ENCODE results near the gene PLCB4. TPM values are rescaled to one million over a fixed set of nuclear protein-coding genes. Genes with fewer than 3 reads are reported as not detected.

Gene PLCB4
- polyA plus RNA-seq, 4 donors = 13.5 to 15.1 (median 14.4) TPM

DNA sequence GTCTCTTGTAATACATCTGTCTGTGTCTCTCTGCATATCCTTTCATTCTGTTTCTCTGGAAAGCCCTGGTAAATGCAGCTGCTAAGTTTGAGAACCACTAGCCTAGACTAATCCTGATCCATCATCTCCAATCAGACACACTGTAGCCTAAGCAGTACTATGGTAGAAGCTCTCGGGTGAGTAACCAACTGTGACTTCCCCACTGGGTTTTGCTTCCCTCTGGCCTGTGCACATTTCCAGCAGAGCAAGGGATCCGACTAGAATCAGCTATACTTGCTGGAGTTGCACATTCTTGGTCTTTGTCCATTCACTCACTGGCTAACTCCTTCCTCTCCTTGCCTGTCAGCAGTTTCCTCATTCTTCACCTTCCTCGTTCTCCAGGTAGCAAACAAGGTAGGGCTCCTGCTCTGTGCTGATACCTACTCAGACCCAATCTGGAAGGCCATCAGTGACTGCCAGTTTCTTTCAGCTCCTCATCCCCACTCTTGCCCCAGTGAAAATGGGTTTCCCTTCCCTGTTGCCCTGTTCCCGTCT lies 184.2 kb downstream of the PLCB4 start:
- no peak for DNase-seq (ENCODE audit: low read depth in 4 of 4, low spot score in 2 of 4)

DNA sequence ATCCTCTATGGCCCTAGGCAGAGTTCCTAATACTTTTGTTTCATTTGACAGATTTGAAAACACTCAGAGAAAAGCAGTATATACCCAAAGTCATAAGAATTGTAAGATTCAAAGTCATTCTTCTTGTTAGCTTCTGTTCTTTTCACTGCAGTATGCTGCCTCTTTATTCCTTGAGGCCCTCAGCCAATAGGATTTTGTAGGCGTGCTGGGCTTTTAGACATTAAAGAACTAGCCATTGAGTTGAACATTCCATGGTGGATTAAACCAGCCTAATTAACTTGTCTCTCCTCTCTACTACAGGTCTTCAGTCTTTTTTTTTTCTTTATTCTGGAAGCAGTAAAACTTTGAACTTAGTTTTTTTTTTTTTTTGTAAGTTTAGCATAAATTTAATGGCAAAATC lies 186.3 kb downstream of the PLCB4 start:
- DNase-seq (ENCODE audit: low read depth in 4 of 4, low spot score in 2 of 4) = no peak

DNA sequence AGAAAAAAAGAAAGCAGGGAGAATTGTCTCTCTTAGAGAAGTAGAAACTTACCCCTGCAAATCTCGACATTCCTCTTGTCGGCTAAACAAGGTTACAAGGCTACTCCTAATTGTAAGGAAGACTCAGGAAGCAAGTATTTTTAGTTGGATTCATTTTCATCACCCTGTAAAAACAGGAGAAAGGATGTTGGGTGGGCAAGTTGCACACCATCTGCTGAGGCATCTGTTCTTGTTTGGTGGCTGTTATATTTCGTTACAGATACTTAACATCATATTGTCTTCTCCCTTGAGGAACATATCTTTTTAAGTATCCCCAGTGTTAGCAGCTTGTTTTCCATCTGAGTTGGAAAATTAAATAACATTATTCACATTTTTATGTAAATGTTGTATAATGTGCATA lies 187.5 kb downstream of the PLCB4 start:
- no peak for DNase-seq (ENCODE audit: low read depth in 4 of 4, low spot score in 2 of 4)

DNA sequence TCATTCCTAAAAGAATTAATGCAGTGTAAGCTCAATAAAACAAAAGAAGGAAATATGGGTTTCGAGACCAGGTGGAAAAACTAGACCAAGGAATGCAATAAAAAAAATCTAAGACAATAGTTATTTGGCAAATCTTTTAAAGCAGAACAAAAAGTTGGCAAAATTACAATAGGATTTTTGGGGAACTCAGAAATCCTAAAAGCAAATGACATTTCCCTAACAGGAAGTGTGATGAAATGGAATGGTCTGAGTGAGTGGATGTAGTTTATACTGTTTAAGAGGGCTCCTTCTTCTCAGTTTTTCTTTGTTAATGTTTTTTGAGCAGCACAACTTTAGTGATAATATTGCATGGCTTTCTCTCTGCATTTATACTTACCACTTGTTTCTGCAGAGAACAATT lies 190.0 kb downstream of the PLCB4 start:
- DNase-seq (ENCODE audit: low read depth in 4 of 4, low spot score in 2 of 4) = no peak

DNA sequence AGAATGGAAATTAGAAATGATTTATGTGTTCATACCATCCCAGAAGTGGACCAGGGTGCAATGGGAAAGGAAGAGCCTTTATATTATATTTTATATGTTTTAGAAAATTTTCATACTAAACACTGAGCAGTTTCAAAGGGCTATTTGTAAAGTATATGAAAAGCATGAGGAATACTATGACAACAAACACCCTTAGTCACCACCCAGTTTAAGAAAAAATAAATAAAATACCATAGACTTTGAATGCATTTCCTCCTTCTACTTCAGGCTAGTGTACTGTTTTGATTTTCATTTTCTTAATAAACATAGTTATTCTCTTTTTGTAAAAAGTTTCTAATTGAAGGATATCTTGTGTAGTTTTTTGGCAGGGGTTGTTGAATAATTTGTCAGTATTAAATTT lies 191.1 kb downstream of the PLCB4 start:
- DNase-seq (ENCODE audit: low read depth in 4 of 4, low spot score in 2 of 4) = no peak

DNA sequence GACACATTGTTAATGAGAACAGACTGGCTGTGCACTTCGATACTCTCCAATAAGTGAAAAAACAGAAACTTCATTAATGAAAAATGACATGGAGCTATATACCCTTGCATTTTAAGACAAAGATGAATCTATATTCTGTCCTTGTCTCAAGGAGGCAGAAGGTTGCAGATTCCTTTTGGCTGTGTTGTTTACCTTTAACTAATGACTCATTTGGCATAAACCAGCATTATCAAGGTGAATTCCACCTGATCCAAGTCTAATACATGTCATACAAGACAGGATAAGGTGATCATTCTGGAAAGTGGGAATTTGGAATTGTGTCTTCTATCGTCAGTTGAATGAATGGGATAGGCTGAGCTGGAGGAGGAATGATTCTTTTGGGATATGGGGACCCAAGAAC lies 192.9 kb downstream of the PLCB4 start:
- no peak for DNase-seq (ENCODE audit: low read depth in 4 of 4, low spot score in 2 of 4)

DNA sequence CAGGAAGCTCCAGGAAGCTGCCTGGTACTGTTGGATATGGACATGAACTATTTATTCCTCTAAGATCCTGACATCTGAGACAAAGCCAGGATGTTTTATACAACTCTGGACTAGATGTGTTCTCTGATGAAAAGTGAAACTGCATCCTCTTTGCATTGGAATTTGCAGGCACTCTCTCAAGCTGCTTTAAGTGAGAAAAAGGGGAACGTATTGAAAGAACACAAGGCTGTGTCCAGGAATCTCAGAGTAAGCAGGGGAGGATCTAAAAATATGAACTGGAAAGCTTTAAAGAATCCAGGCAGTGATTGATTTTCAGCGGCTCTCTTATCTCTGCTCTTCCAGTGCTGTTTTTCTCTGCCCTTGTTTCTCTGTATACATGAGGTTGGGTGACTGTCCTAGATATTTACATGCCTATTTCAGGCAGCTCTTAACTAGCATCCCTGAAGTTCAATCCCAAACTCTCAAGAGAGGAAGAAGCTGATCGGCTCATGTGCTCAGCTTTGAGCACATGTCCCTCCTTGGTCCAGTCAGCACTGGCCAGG lies 193.8 kb downstream of the PLCB4 start:
- no peak for DNase-seq (ENCODE audit: low read depth in 4 of 4, low spot score in 2 of 4)

DNA sequence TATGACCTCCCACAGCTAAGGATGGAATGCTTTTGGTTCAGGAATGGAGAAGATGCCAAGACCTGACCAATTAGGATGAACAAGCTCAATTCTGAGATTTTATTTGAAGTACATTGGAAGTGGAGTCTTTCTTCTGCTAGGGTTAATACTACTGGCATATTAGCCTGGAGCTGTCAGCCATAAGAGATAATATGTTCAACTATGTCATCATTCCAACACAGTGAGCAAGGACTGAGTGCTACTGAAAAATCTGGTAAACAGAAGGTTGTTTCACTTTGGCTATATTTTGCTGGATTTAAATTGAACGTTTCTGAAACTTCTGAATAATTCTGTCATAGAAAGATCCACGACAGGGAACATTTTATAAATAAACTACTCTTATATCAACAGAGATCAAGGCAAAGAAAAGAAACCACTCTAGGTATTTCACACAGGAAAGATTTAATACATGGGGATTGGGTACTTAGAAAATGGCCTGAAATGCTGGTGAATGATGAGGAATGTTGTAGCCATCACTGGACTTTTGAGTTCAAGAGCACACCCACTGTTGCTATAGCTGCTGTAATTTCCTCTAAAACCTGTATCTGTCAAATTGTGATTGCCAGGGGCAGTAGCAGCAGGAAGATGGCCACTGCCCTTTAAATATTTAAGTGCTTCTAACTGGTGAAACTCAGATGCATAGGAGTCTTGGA lies 200.5 kb downstream of the PLCB4 start:
- no peak for DNase-seq (ENCODE audit: low read depth in 4 of 4, low spot score in 2 of 4)

DNA sequence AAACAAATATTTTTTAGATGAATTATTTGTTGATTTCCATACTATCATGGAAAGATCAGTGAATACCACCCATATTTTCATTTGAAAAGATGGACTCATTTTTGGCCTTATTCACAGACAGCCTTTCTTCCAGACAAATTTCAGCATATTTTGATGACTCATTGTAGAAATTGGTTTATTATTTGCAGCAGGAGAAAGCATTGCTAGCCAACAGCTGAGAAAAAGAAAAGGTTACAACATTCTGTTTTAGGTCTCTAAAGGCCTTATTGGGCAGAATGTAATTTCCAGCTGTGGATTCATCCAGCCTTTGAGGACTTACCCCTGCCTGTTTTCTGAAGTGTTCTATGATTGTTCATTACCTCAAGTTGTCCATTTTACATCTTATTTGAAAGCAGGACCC lies 201.9 kb downstream of the PLCB4 start:
- no peak for DNase-seq (ENCODE audit: low read depth in 4 of 4, low spot score in 2 of 4)

DNA sequence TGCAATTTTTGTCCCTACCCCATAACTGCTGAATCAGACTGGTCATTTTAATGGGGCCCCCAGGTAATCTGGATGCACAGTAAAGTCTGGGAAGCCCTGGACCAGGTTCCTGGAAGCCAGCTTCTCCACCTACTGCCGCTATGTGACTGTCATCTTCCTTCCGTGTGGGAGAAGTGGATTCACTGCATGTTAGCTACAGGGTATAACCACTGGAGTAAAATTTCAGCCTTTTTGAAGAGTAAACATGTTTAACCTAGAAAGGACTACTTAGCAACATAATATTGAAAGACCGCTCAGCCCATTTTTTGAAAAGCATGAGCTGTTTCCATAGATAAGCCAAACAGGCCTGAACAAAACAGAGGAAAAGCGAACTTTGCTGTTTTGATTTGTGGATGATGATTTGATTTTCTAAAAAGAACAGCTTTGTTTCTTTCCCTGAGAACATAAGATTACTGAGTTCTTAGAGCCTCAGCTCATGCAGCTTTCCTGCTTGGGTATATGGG lies 208.1 kb downstream of the PLCB4 start:
- no peak for DNase-seq (ENCODE audit: low read depth in 4 of 4, low spot score in 2 of 4)

DNA sequence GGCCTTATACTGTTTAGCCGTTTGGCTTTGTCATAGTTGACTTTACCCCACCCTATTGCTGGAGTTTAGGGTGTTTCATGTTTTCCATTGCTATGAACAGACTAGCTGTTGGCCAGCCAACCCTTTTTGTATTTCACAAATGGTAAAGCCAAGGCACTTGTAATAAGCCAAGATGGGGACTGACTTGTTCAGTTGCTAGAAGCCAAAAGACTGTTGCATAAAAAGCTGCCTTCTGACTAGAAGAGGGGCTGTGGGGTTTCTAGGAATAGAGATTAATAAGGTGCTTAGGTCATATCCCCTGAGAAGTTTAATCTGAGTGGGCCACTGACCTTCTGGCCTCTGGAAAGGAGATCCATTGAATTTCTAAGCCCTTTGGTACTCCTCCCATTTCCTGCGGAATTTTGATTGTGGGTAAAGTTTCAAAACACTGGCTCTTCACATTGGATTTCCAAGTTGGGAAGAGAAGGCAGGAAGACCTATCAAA lies 211.1 kb downstream of the PLCB4 start:
- no peak for DNase-seq (ENCODE audit: low read depth in 4 of 4, low spot score in 2 of 4)

DNA sequence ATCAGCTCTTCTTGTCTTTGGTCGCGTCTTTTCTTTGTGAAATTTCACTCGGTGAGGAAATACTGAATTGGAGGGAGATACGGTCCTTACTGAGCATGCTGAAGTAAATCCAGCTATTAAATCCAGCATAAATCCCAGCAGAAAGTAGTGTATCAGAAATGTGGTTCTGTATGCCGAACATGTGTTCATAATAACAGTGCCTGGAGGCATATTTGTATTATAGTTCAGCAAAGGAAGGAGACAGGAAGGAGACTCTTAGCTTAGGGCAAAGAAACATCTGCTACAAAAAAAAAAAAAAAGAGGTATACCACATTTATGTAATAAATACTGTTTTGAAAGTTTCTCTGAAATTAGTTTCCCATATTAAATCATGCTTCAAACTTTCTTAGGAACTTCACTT lies 211.8 kb downstream of the PLCB4 start:
- DNase-seq (ENCODE audit: low read depth in 4 of 4, low spot score in 2 of 4) = no peak

DNA sequence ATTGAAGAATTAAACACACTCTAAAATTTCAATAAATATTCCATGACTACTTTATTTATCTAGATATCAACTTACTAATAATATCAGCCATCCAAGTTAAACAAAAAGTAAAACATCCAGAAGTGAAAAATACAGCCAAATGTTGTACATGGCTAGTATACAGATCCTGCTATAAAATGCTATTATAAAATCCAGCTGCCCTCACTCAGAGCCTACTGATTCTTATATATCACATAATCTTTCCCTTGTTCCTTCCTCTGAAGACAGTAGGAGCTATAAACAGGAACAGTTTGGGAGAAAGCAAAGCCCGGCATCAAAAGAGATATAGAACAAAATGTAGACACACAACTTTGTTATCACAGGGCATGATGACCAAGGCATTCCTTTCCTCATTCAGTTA lies 212.9 kb downstream of the PLCB4 start:
- peak in 2 of 4 donors; percentile 29 to 41 for DNase-seq (ENCODE audit: low read depth in 4 of 4, low spot score in 2 of 4)

DNA sequence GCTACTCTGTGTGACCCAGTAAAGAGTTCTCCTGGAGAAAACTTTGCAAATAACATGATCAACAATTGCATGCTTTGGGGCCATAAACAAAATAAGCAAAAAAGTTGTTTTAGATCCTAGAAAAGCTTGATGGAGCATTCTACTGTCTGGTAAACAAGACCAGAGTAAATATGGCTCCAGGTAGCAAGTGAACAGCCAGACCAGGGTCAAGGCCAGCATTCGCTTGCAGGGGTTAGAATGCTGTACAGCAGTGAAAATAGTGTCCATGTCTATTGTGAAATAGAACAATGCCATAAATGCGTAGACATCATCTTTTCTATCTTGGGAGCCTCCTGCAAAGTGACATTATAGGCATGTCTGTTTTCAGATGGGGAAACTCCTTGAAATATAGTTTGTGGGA lies 216.7 kb downstream of the PLCB4 start:
- no peak for DNase-seq (ENCODE audit: low read depth in 4 of 4, low spot score in 2 of 4)

DNA sequence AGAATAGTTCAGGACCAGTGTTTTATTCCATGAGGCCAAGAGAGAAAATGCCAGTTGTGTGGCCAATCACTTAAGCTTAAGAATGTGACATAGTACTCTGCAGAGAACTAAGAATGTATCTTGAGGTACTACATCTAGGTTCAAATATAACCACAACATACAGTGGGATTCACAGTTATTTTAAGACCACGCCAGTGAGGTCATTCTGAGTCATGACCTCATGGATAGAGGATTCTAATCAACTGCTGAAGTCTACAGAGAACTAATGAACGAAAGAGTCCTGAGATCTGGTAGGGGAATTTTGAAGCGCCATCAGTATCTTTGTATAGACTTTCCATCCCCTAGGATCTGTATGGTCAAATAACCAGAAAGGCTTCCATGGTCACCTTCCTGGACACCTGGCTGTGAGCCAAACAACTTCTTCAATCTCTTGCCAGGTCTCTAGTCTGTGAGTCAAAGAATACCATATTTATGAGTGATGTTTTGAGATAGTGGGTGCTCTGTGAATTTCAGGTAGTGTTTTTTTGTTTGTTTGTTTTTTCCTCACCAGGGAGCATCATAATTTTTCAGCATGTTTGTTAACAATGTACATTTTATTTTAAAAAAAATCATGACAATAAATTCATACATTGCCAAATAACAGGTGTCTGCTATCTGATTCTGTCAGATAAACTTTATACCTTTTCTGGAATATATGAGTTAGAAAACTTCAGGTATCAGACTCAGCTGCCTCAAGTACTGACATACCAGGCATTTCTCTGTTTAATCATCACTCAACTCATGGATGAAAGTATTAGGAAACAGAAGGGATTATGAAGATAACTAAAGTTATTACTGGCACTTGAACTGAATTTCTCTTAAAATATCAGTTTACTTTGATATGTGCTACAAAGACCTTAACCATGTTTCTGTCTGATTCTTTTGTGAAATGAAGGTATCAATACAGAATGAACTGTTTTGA lies 217.9 kb downstream of the PLCB4 start:
- DNase-seq (ENCODE audit: low read depth in 4 of 4, low spot score in 2 of 4) = no peak

DNA sequence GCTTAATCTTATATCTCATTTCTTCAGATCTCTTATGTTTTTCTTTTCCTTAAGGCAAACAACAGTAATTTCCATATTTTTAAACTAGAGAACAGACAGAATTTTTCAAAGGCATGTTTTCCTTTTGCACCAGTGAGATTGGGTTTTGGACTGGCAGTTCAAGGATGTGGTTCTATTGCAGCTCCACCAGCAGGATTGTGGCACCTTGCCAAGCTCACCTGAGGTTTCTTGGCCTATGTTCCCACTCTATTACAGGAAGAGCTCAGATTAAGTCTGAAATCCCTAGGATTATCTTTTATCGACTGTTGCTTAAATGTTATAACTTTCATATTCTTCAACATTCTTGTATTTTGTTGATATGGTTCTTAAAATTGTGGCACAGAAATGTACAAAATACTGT lies 218.9 kb downstream of the PLCB4 start:
- no peak for DNase-seq (ENCODE audit: low read depth in 4 of 4, low spot score in 2 of 4)

DNA sequence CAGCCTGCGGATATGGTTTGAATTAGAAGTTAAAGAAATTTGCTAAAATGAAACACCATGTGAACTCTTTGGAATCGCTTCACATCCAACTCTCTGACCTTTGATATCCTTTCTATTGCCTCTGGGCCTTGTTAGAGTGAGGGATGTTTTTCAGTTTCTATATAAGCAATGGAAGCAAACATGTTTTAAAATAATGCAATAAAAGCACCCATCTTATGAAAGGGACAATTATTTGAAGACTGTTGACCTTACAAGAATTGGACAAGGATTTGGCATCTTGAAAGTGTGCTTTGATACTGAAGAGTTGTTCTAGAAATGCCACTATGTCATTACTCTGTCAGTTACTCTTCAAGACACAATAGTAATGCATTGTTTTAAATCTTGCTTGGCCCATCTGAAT lies 221.4 kb downstream of the PLCB4 start:
- DNase-seq (ENCODE audit: low read depth in 4 of 4, low spot score in 2 of 4) = no peak

DNA sequence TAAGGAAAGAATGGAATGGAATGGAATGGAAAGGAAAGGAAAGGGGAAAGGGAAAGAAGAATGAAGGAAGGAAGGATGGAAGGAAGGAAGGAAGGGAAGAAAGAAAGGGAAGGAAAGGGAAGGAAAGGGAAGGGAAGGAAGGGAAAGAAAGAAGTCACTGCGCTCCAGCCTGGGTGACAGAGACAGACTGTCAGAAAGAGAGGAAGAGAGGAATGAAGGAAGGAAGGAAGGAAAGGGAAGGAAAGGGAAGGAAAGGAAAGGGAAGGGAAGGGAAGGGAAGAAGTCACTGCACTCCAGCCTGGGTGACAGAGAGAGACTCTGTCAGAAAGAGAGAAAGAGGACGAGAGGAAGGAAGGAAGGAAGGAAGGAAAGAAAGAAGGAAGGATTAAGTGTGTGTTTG lies 224.3 kb downstream of the PLCB4 start:
- DNase-seq (ENCODE audit: low read depth in 4 of 4, low spot score in 2 of 4) = no peak

DNA sequence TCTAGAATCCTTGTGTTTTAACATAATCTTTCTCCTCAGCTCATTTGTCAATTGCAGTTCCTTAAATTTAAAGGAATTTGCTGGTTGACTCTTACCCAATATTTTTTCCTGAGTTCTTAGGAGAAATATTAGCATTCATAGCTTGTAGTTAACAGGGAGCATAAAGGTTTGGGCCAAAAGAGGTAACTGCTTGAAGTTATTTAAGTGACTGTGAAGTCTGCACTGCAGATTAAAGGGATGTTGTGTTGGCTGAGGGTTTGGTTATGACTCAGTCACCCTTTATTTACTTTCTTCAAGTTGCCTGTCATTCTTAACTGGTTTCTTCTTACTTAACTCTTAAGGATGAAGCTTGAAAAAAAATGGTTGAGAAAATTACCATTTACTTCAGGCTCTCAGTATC lies 225.2 kb downstream of the PLCB4 start:
- DNase-seq (ENCODE audit: low read depth in 4 of 4, low spot score in 2 of 4) = no peak

DNA sequence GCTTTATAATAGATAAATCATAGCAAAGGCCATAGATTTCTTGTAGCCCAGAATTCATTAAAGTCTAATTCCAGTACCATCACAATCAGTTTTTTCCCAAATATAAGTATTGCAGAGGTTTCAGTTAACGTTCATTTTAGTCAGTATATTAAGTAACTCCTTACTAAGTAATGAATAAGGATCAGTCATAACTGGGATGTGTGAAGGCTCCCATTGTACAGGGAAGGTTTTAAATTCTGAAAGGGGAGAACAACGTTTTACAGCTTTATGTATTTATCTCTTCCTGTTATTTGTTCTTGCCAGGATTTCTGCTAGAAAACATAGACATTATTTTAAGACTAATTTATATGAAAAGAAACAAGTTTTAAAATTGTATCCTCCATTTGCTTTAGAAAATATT lies 230.0 kb downstream of the PLCB4 start:
- no peak for DNase-seq (ENCODE audit: low read depth in 4 of 4, low spot score in 2 of 4)

DNA sequence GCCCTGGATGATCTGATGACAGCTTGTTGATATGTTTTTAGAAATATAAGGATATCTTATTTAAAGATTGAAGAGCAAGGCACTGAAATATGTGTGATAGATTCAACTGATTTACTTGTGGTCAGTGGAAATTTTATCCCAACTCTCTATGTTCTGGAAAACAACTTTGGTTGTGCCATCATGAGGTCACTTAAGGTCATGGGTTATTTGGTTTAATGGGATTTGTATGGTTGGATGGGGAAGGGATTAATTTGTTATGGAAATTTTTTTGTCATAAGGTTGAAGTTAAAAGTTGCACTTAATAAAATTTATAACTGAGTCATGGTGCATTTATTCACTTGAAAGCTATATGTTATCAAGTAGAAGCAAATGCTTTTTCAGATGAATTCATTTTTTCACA lies 231.2 kb downstream of the PLCB4 start:
- DNase-seq (ENCODE audit: low read depth in 4 of 4, low spot score in 2 of 4) = no peak
